H9 (cell line): ENCODE measurements around the gene GRK3. TPM values are rescaled to one million over a fixed set of nuclear protein-coding genes. Genes with fewer than 3 reads are reported as not detected.
"Not testable (repeated sequence)": the region's sequence is repeated elsewhere in the genome, so short reads cannot be mapped to it uniquely, and the experiment has no call there.

ENCODE experiments used
- DNase-seq: peaks from one replicate; pipeline ENCODE4 v3.0.0-alpha.2; 2017
- H2AFZ ChIP-seq: one replicate; pipeline ENCODE4 v1.6.1; 2013; ENCODE audit warnings: mild to moderate bottlenecking, low read length, control low read depth, moderate library complexity
- H2AK5ac ChIP-seq: 2 replicates; pipeline ENCODE4 v1.6.1; 2013; ENCODE audit warnings: low read length, control low read depth, mixed read lengths; ENCODE audit not compliant: insufficient read length
- H2BK120ac ChIP-seq: one replicate; pipeline ENCODE4 v1.6.1; 2013; ENCODE audit warnings: low read depth, mild to moderate bottlenecking, low read length, control low read depth, inconsistent platforms; ENCODE audit not compliant: poor library complexity, severe bottlenecking
- H2BK12ac ChIP-seq: 2 replicates; pipeline ENCODE4 v1.6.1; 2013; ENCODE audit warnings: low read length, control low read depth, mixed read lengths, low read depth; ENCODE audit not compliant: insufficient read length
- H2BK15ac ChIP-seq: 2 replicates; pipeline ENCODE4 v1.6.1; 2013; ENCODE audit warnings: low read depth, low read length, control low read depth
- H2BK20ac ChIP-seq: one replicate; pipeline ENCODE4 v1.6.1; 2013; ENCODE audit warnings: low read depth, mild to moderate bottlenecking, low read length, control low read depth, inconsistent platforms; ENCODE audit not compliant: poor library complexity, severe bottlenecking
- H2BK5ac ChIP-seq: 2 replicates; pipeline ENCODE4 v1.6.1; 2013; ENCODE audit warnings: low read length, control low read depth, mixed read lengths; ENCODE audit not compliant: insufficient read length
- H3K14ac ChIP-seq: 2 replicates; pipeline ENCODE4 v1.6.1; 2013; ENCODE audit warnings: low read length, control low read depth; ENCODE audit not compliant: insufficient read depth
- H3K18ac ChIP-seq: 2 replicates; pipeline ENCODE4 v1.6.1; 2013; ENCODE audit warnings: low read depth, mild to moderate bottlenecking, mixed read lengths, low read length, control low read depth; ENCODE audit not compliant: insufficient read length
- H3K23ac ChIP-seq: 2 replicates; pipeline ENCODE4 v1.6.1; 2013; ENCODE audit warnings: low read length, control low read depth, mixed read lengths, low read depth; ENCODE audit not compliant: insufficient read length
- H3K23me2 ChIP-seq: 2 replicates; pipeline ENCODE4 v1.6.1; 2013; ENCODE audit warnings: low read depth, mild to moderate bottlenecking, mixed read lengths, low read length, control low read depth; ENCODE audit not compliant: insufficient read length, poor library complexity, severe bottlenecking
- H3K27ac ChIP-seq: 2 replicates; pipeline ENCODE4 v1.5.1; 2013; ENCODE audit warnings: low read length, control low read depth, mixed read lengths, low read depth; ENCODE audit not compliant: insufficient read length
- H3K27me3 ChIP-seq: 2 replicates; pipeline ENCODE4 v1.6.1; 2013; ENCODE audit warnings: low read length, control low read depth, inconsistent platforms; ENCODE audit not compliant: insufficient read depth
- H3K4ac ChIP-seq: 2 replicates; pipeline ENCODE4 v1.6.1; 2013; ENCODE audit warnings: low read depth, mild to moderate bottlenecking, control low read depth, inconsistent platforms, low read length, moderate library complexity
- H3K4me1 ChIP-seq: 2 replicates; pipeline ENCODE4 v1.6.1; 2013; ENCODE audit warnings: low read length, control low read depth, inconsistent platforms; ENCODE audit not compliant: insufficient read depth
- H3K4me2 ChIP-seq: 2 replicates; pipeline ENCODE4 v1.6.1; 2013; ENCODE audit warnings: low read length, control low read depth, mixed read lengths; ENCODE audit not compliant: insufficient read length, insufficient read depth
- H3K56ac ChIP-seq: 2 replicates; pipeline ENCODE4 v1.6.1; 2013; ENCODE audit warnings: low read depth, mild to moderate bottlenecking, mixed read lengths, low read length, control low read depth; ENCODE audit not compliant: insufficient read length
- H3K79me1 ChIP-seq: 2 replicates; pipeline ENCODE4 v1.6.1; 2013; ENCODE audit warnings: low read depth, mild to moderate bottlenecking, moderate library complexity, low read length, control low read depth, inconsistent platforms; ENCODE audit not compliant: insufficient read depth, poor library complexity, severe bottlenecking
- H3K79me2 ChIP-seq: 2 replicates; pipeline ENCODE4 v1.6.1; 2013; ENCODE audit warnings: low read length, control low read depth, inconsistent platforms; ENCODE audit not compliant: insufficient read depth
- H3K9ac ChIP-seq: 2 replicates; pipeline ENCODE4 v1.6.1; 2013; ENCODE audit warnings: low read length, control low read depth, mixed read lengths; ENCODE audit not compliant: insufficient read length; ENCODE audit errors: extremely low read depth
- H3K9me3 ChIP-seq: one replicate; pipeline ENCODE4 v1.6.1; 2013; ENCODE audit warnings: low read depth, low read length, inconsistent platforms; ENCODE audit not compliant: control insufficient read depth
- H3T11ph ChIP-seq: one replicate; pipeline ENCODE4 v1.6.1; 2013; ENCODE audit warnings: mild to moderate bottlenecking, low read length, control low read depth, inconsistent platforms
- H4K20me1 ChIP-seq: one replicate; pipeline ENCODE4 v1.6.1; 2013; ENCODE audit not compliant: control insufficient read depth, insufficient read length, insufficient read depth
- H4K5ac ChIP-seq: 2 replicates; pipeline ENCODE4 v1.6.1; 2013; ENCODE audit warnings: low read depth, mild to moderate bottlenecking, mixed read lengths, low read length, control low read depth; ENCODE audit not compliant: insufficient read length
- H4K8ac ChIP-seq: replicated peaks from 2 replicates; pipeline ENCODE4 v1.6.1; 2013; ENCODE audit warnings: low read length, control low read depth, mixed read lengths, low read depth; ENCODE audit not compliant: insufficient read length
- H4K91ac ChIP-seq: 2 replicates; pipeline ENCODE4 v1.6.1; 2013; ENCODE audit warnings: low read depth, mild to moderate bottlenecking, moderate library complexity, mixed read lengths, low read length, control low read depth; ENCODE audit not compliant: insufficient read length
- H3K27ac Mint-ChIP-seq, 3 experiments: 2 replicates in 2 of 3; 3 replicates in 1 of 3; pipeline ENCODE4 v1.8.0; 2020 to 2021; ENCODE audit warnings: mixed read lengths in 3 of 3, mild to moderate bottlenecking in 1 of 3, moderate library complexity in 1 of 3
- H3K27me3 Mint-ChIP-seq: 2 replicates; pipeline ENCODE4 v1.8.0; 2021; ENCODE audit warnings: low read depth, mild to moderate bottlenecking, moderate library complexity, mixed read lengths
- H3K36me3 Mint-ChIP-seq, 3 experiments: 2 replicates in 2 of 3; 3 replicates in 1 of 3; pipeline ENCODE4 v1.8.0; 2020 to 2021; ENCODE audit warnings: low read depth in 3 of 3, mixed read lengths in 3 of 3; ENCODE audit not compliant: insufficient read depth in 1 of 3
- H3K4me1 Mint-ChIP-seq, 2 experiments: 2 replicates each; pipeline ENCODE4 v1.8.0; 2020; ENCODE audit warnings: mixed read lengths in 2 of 2
- H3K4me3 Mint-ChIP-seq, 2 experiments: 2 replicates in 1 of 2; 3 replicates in 1 of 2; pipeline ENCODE4 v1.8.0; 2020 to 2021; ENCODE audit warnings: mild to moderate bottlenecking in 2 of 2, mixed read lengths in 2 of 2, moderate library complexity in 1 of 2
- H3K9me3 Mint-ChIP-seq, 2 experiments: 2 replicates in 1 of 2; 3 replicates in 1 of 2; pipeline ENCODE4 v1.8.0; 2020; ENCODE audit warnings: mild to moderate bottlenecking in 2 of 2, mixed read lengths in 2 of 2, moderate library complexity in 1 of 2
- WGBS: extraction: QIAGEN DNeasy Blood & Tissue Kit; methylation state at CpG from one replicate; pipeline ENCODE4 v1.1.7; 2013; ENCODE audit warnings: missing lambda C conversion rate, low lambda C conversion rate, mixed read lengths; ENCODE audit not compliant: insufficient read length; ENCODE audit errors: extremely low coverage; 5-methylcytosine and 5-hydroxymethylcytosine counted together
- total RNA-seq: library from RNA; stranded (reverse); gene quantifications from 2 replicates; pipeline ENCODE4 v1.2.1, GENCODE V29; 2021

Gene GRK3
- total RNA-seq, 1 experiment from 2014 or later, result 23.9 TPM

GRCh38 chr22:25529059-25529458 is 35.4 kb upstream of the GRK3 start:
- H3K14ac ChIP-seq, H2AFZ ChIP-seq, H3K18ac ChIP-seq, H2BK15ac ChIP-seq, H4K5ac ChIP-seq, H3K4me2 ChIP-seq, H2AK5ac ChIP-seq, H2BK12ac ChIP-seq, H3K27ac Mint-ChIP-seq, DNase-seq, H2BK120ac ChIP-seq, H3K36me3 Mint-ChIP-seq, H3K56ac ChIP-seq, H3K27ac ChIP-seq, H3K9ac ChIP-seq, H3K4ac ChIP-seq, H3K79me1 ChIP-seq, H4K20me1 ChIP-seq, H3K4me1 Mint-ChIP-seq, H4K8ac ChIP-seq, H3K4me3 Mint-ChIP-seq, H3K4me1 ChIP-seq, H3T11ph ChIP-seq, H2BK5ac ChIP-seq, H2BK20ac ChIP-seq, H3K23me2 ChIP-seq, H4K91ac ChIP-seq, H3K79me2 ChIP-seq, H3K23ac ChIP-seq, H3K27me3 ChIP-seq, H3K9me3 ChIP-seq: not testable (repeated sequence)
- H3K27me3 Mint-ChIP-seq, result peaks cover 11% of the 10 kb centered on the region
- no CpG with 5 or more reads among the region's 1 CpG for WGBS
- H3K9me3 Mint-ChIP-seq, result peaks cover 0 to 16% of the 10 kb centered on the region in 2 experiments; a peak in 2 of 5 replicates

GRCh38 chr22:25529541-25530137 is 34.8 kb upstream of the GRK3 start:
- Mint-ChIP-seq H3K27me3 (peaks cover 11% of the 10 kb centered on the region), H3K9me3 (peaks cover 0 to 13% of the 10 kb centered on the region in 2 experiments; a peak in 2 of 5 replicates)
- not testable (repeated sequence) for H3K79me2 ChIP-seq, H3K23ac ChIP-seq, H4K20me1 ChIP-seq, H3K9me3 ChIP-seq, H2BK12ac ChIP-seq, H3K4me1 Mint-ChIP-seq, H3K27ac ChIP-seq, H3K79me1 ChIP-seq, H3K4me3 Mint-ChIP-seq, H3K14ac ChIP-seq, H3T11ph ChIP-seq, H2AK5ac ChIP-seq, H4K8ac ChIP-seq, H3K9ac ChIP-seq, H3K4me1 ChIP-seq, H2BK5ac ChIP-seq, H3K4ac ChIP-seq, H3K4me2 ChIP-seq, H2BK120ac ChIP-seq, DNase-seq, H2BK15ac ChIP-seq, H3K27ac Mint-ChIP-seq, H3K18ac ChIP-seq, H3K36me3 Mint-ChIP-seq, H4K5ac ChIP-seq, H3K27me3 ChIP-seq, H3K23me2 ChIP-seq, H2BK20ac ChIP-seq, H4K91ac ChIP-seq, H3K56ac ChIP-seq, H2AFZ ChIP-seq
- no CpG with 5 or more reads among the region's 4 CpGs for WGBS
